ENCODE results near the gene TPK1.

DNA sequence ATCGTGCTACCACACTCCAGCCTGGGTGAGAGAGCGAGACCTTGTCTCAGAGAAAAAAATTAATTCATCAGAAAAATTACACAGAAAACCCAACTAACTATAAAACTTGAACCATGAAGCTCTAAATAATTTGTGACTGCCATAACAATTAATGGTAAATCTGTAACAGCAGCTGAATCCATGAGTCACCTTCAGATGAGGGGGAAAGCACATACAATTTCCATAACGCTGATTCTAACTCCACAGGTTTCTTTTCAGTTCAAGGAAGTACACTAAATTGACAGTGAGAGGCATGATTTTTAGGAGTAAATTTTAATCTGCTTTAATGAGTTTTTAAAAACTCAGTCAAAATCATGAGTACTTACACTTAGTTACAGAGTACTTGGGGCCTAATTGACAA lies 312.2 kb downstream of the TPK1 start:
- no peak for TF ChIP-seq EZH2 (IDR thresholded peaks at IDR 0.05)
- no peak for TF ChIP-seq POLR2AphosphoS5 (IDR thresholded peaks at IDR 0.05; ENCODE audit: borderline replicate concordance, low read depth, low read length)
